ENCODE measurements around the gene CTDSP2.

GRCh38 chr12:57776247-57776587 is 70.3 kb downstream of the CTDSP2 start:
- TF ChIP-seq JUND (IDR thresholded peaks at IDR 0.05) (no peak), CTCF (IDR thresholded peaks at IDR 0.05 in 2 of 3, conservative IDR thresholded peaks at IDR 0.05 in 1 of 3; ENCODE audit: borderline replicate concordance in 1 of 3, insufficient read depth in 1 of 3, low read depth in 2 of 3, low read length in 2 of 3) (no peak), POLR2AphosphoS5 (IDR thresholded peaks at IDR 0.05; ENCODE audit: low read depth, low read length) (no peak), SIN3A (IDR thresholded peaks at IDR 0.05; ENCODE audit: low read depth) (no peak), EZH2 (IDR thresholded peaks at IDR 0.05) (no peak), POLR2A (IDR thresholded peaks at IDR 0.05; ENCODE audit: borderline replicate concordance, extremely low read depth, insufficient read depth, insufficient read length) (no peak), CBX3 (IDR thresholded peaks at IDR 0.05; ENCODE audit: low read depth) (no peak), TCF7L2 (IDR thresholded peaks at IDR 0.05; ENCODE audit: borderline replicate concordance, extremely low read depth, insufficient read depth, insufficient read length) (no peak), MAX (IDR thresholded peaks at IDR 0.05) (no peak), REST (IDR thresholded peaks at IDR 0.05; ENCODE audit: low read depth) (no peak), ZFX (IDR thresholded peaks at IDR 0.05) (no peak), EGR1 (IDR thresholded peaks at IDR 0.05; ENCODE audit: low read depth) (no peak), ZNF274 (IDR thresholded peaks at IDR 0.05; ENCODE audit: low read depth, low read length) (no peak)

Data from HCT116 (cell line).